Left ventricle myocardium inferior (tissue), 1 donor: ENCODE data around the gene ANAPC16. TPM values are rescaled to one million over a fixed set of nuclear protein-coding genes. Genes with fewer than 3 reads are reported as not detected.

Experiments used
- DNase-seq: peaks from one replicate; pipeline ENCODE4 v3.0.0-alpha.2; 2020
- H3K27ac ChIP-seq: fragments of 200-600 bp; replicated peaks from 2 replicates; pipeline ENCODE4 v1.8.0; 2021
- H3K27me3 ChIP-seq: fragments of 200-600 bp; 2 replicates; pipeline ENCODE4 v1.8.0; 2021; ENCODE audit warnings: low read depth
- H3K36me3 ChIP-seq: fragments of 200-600 bp; 2 replicates; pipeline ENCODE4 v1.8.0; 2021
- H3K4me1 ChIP-seq: fragments of 200-600 bp; 2 replicates; pipeline ENCODE4 v1.8.0; 2021
- H3K4me3 ChIP-seq: fragments of 200-600 bp; 2 replicates; pipeline ENCODE4 v1.8.0; 2021; ENCODE audit warnings: mild to moderate bottlenecking, moderate library complexity
- H3K9me3 ChIP-seq: fragments of 200-600 bp; replicated peaks from 2 replicates; pipeline ENCODE4 v1.8.0; 2021
- CTCF ChIP-seq: fragments of 200-600 bp; IDR thresholded peaks from 2 replicates; pipeline ENCODE4 v1.8.0; 2021; ENCODE audit warnings: antibody characterized with exemption, mild to moderate bottlenecking, borderline replicate concordance
- intact Hi-C: fragments of 100-400 bp; cut with micrococcal nuclease; formaldehyde crosslinking; loops from one replicate; pipeline ENCODE4 v1.11.0; 2022
- total RNA-seq: library from RNA; stranded (reverse); fragmentation: NEBNext Ultra II Directional; extraction: Animal tissue kit (Norgen Biotek cat#: 25700); gene quantifications from one replicate; pipeline ENCODE4 v1.2.1, GENCODE V29; 2021
- donor health status: DM: no; HTN: yes; CAD: no; lungs with severe emphysema.

ANAPC16 gene
- total RNA-seq, 1 donor from 2014 or later = 256 TPM

GRCh38 chr10:72233621-72234020 lies 17.8 kb downstream of the ANAPC16 start:
- TF ChIP-seq CTCF = no peak
- intact Hi-C loops = no loop called here
- Histone ChIP-seq H3K27ac (peak overlapping the region; percentile 48), H3K4me3 (no peak overlapping the region), H3K36me3 (peaks cover 58% of the 10 kb centered on the region), H3K9me3 (no peaks in the 10 kb centered on the region), H3K27me3 (no peaks in the 10 kb centered on the region), H3K4me1 (peaks cover 34% of the 10 kb centered on the region)
- DNase-seq = no peak

DNA sequence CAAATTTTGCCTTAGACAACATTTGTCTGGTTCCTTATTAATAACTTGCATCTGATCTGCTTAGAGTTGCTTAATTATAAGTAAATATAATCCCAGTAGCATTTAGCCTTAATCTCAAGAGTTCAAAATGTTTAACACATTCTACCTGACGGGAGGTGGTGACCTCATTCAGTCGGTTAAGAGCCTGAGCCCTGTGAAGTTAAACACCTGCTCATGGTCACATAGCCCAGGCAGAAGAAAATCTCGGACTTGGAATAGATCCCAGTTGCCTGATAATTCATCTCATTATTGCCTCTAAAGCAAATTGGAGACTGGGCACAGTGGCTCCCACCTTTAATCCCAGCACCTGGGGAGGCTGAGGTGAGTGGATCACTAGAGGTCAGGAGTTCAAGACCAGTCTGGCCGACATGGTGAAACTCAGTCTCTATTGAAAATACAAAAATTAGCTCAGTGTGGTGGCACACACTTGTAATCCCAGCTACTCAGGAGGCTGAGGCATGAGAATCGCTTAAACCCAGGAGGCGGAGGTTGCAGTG lies 18.8 kb downstream of the ANAPC16 start:
- intact Hi-C loops = no loop called here
- no peak for DNase-seq
- Histone ChIP-seq H3K4me3 (no peak overlapping the region), H3K4me1 (peaks cover 26% of the 10 kb centered on the region), H3K36me3 (peaks cover 58% of the 10 kb centered on the region), H3K27ac (no peak overlapping the region), H3K9me3 (no peaks in the 10 kb centered on the region), H3K27me3 (no peaks in the 10 kb centered on the region)
- TF ChIP-seq CTCF = no peak

- Histone ChIP-seq H3K4me3 (no peak overlapping the region), H3K27ac (peak overlapping the region; percentile 59), H3K36me3 (peaks cover 54% of the 10 kb centered on the region), H3K4me1 (peaks cover 16% of the 10 kb centered on the region), H3K27me3 (no peaks in the 10 kb centered on the region), H3K9me3 (no peaks in the 10 kb centered on the region)
- intact Hi-C loops = no loop called here
- no peak for DNase-seq
- TF ChIP-seq CTCF = no peak
Observed at GRCh38 chr10:72235544-72236279, 19.9 kb downstream of the ANAPC16 start.

GRCh38 chr10:72238392-72239175 lies 22.8 kb downstream of the ANAPC16 start:
- Histone ChIP-seq H3K4me3 (no peak overlapping the region), H3K27ac (peak overlapping the region; percentile 46), H3K4me1 (peaks cover 41% of the 10 kb centered on the region), H3K27me3 (no peaks in the 10 kb centered on the region), H3K9me3 (no peaks in the 10 kb centered on the region), H3K36me3 (peaks cover 30% of the 10 kb centered on the region)
- no peak for DNase-seq
- no peak for TF ChIP-seq CTCF
- intact Hi-C loops = no loop called here

GRCh38 chr10:72239409-72239808 lies 23.6 kb downstream of the ANAPC16 start:
- DNase-seq = no peak
- H3K4me1 ChIP-seq = peaks cover 50% of the 10 kb centered on the region
- intact Hi-C loops = no loop called here
- H3K9me3 ChIP-seq = no peaks in the 10 kb centered on the region
- no peak overlapping the region for H3K27ac ChIP-seq
- H3K4me3 ChIP-seq = no peak overlapping the region
- H3K36me3 ChIP-seq = peaks cover 22% of the 10 kb centered on the region
- no peaks in the 10 kb centered on the region for H3K27me3 ChIP-seq
- no peak for TF ChIP-seq CTCF
